GF-D8 (cell line): Measurements from ENCODE around the gene STOX2.
"Not testable (repeated sequence)": the region's sequence is repeated elsewhere in the genome, so short reads cannot be mapped to it uniquely, and the experiment has no call there.

Experiments used
- DNase-seq: peaks from one replicate; lab custom pipeline; 2025; lab: John Stamatoyannopoulos, UW

Gene STOX2

GRCh38 chr4:183936574-183937345 lies 31.7 kb downstream of the STOX2 start:
- DNase-seq = no peak

- DNase-seq = no peak
Measured at GRCh38 chr4:183940864-183941263, 35.8 kb downstream of the STOX2 start.

- no peak for DNase-seq
Measured at GRCh38 chr4:183941964-183942363, 36.9 kb downstream of the STOX2 start.

GRCh38 chr4:183945741-183946140 lies 40.6 kb downstream of the STOX2 start:
- no peak for DNase-seq

- no peak for DNase-seq
Measured at GRCh38 chr4:183950536-183950935, 45.4 kb downstream of the STOX2 start.

- not testable (repeated sequence) for DNase-seq
Measured at GRCh38 chr4:183952652-183953051, 47.5 kb downstream of the STOX2 start.

- no peak for DNase-seq
Measured at GRCh38 chr4:183959319-183960045, 54.4 kb downstream of the STOX2 start.

GRCh38 chr4:183960046-183960420 lies 54.9 kb downstream of the STOX2 start:
- DNase-seq = no peak

GRCh38 chr4:183960962-183961541 lies 55.9 kb downstream of the STOX2 start:
- no peak for DNase-seq

- DNase-seq = no peak
Measured at GRCh38 chr4:183961795-183962194, 56.7 kb downstream of the STOX2 start.

GRCh38 chr4:183962419-183962818 lies 57.3 kb downstream of the STOX2 start:
- DNase-seq = no peak

- no peak for DNase-seq
Measured at GRCh38 chr4:183966371-183966770, 61.3 kb downstream of the STOX2 start.

- DNase-seq = no peak
Measured at GRCh38 chr4:183967266-183967665, 62.2 kb downstream of the STOX2 start.

- DNase-seq = no peak
Measured at GRCh38 chr4:183968502-183968901, 63.4 kb downstream of the STOX2 start.

GRCh38 chr4:183968931-183969330 lies 63.8 kb downstream of the STOX2 start:
- no peak for DNase-seq

- DNase-seq = no peak
Measured at GRCh38 chr4:183969596-183969995, 64.5 kb downstream of the STOX2 start.

GRCh38 chr4:183971929-183972490 lies 66.9 kb downstream of the STOX2 start:
- DNase-seq = no peak

- no peak for DNase-seq
Measured at GRCh38 chr4:183977707-183978106, 72.6 kb downstream of the STOX2 start.

- no peak for DNase-seq
Measured at GRCh38 chr4:183984566-183984965, 79.5 kb downstream of the STOX2 start.

GRCh38 chr4:183985786-183986185 lies 80.7 kb downstream of the STOX2 start:
- no peak for DNase-seq

GRCh38 chr4:183986291-183986970 lies 81.3 kb downstream of the STOX2 start:
- DNase-seq = no peak
